Measurements from ENCODE around the gene GTF2I. TPM values are rescaled to one million over a fixed set of nuclear protein-coding genes. Genes with fewer than 3 reads are reported as not detected.
"Not testable (repeated sequence)": the region's sequence is repeated elsewhere in the genome, so short reads cannot be mapped to it uniquely, and the experiment has no call there.

The GTF2I gene
- total RNA-seq, 1 experiment from 2014 or later: 240 TPM

DNA sequence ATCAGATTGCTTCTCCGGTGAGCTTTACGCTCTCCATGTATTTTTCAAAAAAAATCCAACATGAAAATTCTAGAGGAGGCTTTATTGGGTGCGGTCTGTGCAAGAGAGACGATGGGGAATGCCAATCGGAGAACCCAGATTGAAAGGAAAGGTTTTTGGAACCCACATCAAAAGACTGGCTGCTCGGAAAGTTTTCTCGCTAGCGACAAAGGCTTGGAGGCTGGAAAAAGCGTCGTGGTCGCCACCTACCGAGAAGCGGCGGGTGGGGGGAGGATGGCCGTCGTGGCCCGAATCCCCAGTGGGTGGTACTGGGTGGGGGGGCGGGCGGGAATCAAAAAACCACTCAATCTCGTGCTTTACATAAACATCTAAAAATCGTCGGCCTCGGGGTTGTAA is 1.1 kb upstream of the GTF2I start:
- peak; percentile 65 for DNase-seq (ENCODE audit: low spot score)

GRCh38 chr7:74656837-74657691 is 454 bp upstream of the GTF2I start:
- peak; percentile 97 for DNase-seq (ENCODE audit: low spot score)

GRCh38 chr7:74658178-74659004 is 873 bp downstream of the GTF2I start:
- peak; percentile 96 for DNase-seq (ENCODE audit: low spot score)

DNA sequence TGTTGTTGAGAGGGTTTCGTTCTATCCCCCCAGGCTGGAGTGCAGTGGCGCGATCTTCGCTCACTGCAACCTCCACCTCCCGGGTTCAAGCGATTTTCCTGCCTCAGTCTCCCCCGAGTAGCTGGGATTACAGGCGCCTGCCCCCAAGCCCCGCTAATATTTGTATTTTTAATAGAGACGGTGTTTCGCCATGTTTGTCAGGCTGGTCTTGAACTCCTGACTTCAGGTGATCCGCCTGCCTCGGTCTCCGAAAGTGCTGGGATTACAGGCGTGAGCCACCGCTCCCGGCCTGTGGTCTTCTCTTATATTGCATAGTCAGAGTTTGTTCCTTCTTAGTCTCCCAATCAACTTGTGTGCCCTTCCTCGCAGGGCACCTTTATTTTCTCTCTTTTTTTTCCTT is 2.7 kb downstream of the GTF2I start:
- DNase-seq (ENCODE audit: low spot score): not testable (repeated sequence)

DNA sequence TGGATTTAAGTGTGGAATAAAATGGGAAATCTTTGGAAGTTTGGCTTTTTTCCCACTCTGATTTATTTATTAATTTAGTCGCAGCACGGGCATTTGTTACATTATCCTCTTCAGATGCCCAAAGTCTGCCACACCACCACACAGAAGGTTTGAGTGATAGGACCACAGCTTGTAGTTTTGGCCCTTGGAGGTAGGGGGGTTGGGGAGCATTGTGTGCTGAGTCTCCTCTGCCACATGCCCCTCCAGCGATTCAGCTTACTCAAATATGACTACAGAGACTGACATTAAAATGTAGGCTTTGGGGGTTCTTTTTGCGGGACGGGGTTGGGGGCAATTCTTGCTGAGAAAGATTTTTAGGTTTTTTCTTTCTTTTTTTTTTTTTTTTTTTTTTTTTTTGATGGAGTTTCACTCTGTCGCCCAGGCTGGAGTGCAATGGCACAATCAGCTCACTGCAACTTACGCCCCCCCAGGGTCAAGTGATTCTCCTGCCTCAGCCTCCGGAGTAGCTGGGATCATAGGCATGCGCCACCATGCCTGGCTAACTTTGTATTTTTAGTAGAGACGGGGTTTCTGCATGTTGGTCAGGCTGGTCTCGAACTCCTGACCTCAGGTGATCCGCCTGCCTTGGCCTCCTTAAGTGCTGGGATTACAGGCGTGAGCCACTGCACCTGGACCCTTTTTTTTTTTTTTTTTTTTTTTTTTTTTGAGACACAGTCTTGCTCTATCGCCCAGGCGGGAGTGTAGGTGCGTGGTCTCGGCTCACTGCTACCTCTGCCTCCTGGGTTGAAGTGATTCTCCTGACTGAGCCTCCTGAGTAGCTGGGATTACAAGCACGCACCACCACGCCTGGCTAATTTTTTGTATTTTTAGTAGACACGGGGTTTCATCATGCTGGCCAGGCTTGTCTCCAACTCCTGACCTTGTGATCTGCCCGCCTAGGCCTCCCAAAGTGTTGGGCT is 4.6 kb downstream of the GTF2I start:
- DNase-seq (ENCODE audit: low spot score): not testable (repeated sequence)

- DNase-seq (ENCODE audit: low spot score): no peak
These were observed 7.9 kb downstream of the GTF2I start for GRCh38 chr7:74665296-74665938.

DNA sequence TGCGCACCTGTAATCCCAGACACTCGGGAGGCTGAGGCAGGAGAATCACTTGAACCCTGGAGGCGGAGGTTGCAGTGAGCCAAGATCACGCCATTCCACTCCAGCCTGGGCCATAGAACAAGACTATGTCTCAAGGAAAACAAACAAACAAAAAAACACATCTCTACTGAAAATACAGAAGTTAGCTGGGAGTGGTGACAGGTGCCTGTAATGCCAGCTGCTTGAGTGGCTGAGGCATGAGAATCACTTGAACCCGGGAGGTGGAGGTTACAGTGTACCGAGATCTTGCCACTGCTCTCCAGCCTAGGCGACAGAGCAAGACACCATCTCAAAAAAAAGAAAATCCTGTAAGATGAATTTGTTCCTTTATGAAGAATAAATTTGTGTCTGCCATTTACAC is 9.5 kb downstream of the GTF2I start:
- not testable (repeated sequence) for DNase-seq (ENCODE audit: low spot score)

- DNase-seq (ENCODE audit: low spot score): not testable (repeated sequence)
These were observed 10.0 kb downstream of the GTF2I start for GRCh38 chr7:74667520-74667919.

DNA sequence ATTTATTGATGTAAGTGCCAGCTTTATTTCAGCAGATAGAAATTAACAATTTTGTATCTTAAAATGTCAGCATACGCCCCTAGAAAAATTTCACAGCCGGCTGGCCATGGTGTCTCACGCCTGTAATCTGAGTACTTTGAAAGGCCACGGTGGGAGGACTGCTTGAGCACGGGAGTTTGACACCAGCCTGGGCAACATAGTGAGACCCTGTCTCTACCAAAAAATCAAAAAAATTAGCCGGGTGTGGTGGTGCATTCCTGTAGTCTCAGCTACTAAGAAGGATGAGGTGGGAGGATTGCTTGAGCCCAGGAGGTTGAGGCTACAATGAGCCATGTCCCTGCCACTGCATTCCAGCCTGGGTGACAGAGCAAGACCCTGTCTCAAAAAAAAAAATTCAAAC is 14.1 kb downstream of the GTF2I start:
- no peak for DNase-seq (ENCODE audit: low spot score)

- no peak for DNase-seq (ENCODE audit: low spot score)
These were observed 14.9 kb downstream of the GTF2I start for GRCh38 chr7:74672343-74672915.

DNA sequence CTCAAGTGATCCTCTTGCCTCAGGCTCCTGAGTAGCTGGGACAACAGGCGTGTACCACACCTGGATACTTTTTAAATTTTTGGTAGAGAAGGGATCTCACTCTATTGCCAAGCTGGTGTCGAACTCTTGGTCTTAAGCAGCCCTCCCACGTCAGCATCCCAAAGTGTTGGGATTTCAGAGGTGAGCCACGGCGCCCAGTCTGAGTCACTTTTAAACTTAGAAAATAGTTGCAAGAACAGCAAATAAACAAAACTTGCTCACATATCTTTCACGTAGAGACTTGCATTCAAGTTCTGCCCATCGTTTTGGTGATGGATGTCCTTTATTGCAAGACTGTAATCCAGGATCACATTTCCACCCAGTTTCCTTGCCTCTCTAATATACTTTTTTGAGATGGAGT is 16.6 kb downstream of the GTF2I start:
- no peak for DNase-seq (ENCODE audit: low spot score)

- no peak for DNase-seq (ENCODE audit: low spot score)
These were observed 25.3 kb downstream of the GTF2I start for GRCh38 chr7:74682829-74683228.

DNA sequence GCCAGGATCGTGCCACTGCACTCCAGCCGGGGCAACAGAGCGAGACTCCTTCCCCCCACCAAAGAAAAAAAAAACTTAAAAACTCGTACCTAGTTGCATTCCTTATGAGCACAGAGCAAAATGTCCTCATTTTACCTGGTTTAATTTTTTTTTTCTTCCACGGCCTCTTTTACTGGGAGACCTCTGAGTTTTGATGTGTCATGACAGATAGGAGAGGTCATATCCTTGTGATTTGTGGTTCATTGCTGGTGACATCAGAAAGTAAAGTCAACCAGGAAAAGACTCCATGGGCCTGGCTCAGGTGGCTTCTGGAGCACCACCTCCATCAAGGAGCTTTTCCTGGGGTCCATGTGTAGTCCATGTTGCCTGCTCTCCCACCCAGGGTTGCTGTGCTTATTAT is 26.3 kb downstream of the GTF2I start:
- DNase-seq (ENCODE audit: low spot score): no peak

DNA sequence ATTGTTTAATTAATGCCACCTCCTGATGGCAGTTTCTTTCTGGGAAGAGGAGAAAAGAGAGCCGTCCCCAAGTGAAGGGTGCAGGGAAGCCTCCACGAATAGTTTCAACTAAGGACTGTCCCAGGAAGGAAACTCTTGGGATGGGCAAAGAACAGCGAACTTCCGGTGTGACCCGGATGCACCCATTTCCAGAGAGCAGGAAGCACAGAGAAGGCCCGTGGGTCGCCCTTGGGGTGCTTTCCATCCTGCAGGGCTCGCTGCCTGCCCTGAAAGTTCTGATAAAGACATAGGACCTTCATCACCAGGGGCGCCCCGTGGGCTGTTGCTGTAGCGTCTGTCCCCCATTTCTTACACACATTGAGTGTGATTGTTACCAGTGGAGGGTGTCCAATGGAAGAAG is 27.0 kb downstream of the GTF2I start:
- DNase-seq (ENCODE audit: low spot score): no peak

GRCh38 chr7:74684921-74685320 is 27.4 kb downstream of the GTF2I start:
- DNase-seq (ENCODE audit: low spot score): no peak

DNA sequence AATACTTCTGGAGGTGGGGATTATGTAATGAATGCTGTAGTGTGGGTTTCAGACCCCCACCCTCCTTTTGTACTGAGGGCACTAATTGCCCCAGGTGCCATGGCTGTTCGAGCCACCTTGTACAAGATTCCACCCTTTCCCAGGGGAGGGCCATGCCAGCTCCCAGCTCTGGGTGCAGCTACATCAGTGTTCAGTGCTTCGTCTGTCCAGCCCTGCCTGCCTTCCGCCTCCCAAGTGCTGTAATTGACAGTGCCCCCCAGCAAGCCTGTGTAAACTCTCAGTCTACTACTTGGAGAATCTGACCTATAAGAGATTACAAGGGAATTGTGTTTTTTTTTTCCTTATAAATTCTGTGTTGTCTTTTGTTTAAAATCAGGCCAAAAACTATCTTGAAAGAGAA is 33.0 kb downstream of the GTF2I start:
- no peak for DNase-seq (ENCODE audit: low spot score)

DNA sequence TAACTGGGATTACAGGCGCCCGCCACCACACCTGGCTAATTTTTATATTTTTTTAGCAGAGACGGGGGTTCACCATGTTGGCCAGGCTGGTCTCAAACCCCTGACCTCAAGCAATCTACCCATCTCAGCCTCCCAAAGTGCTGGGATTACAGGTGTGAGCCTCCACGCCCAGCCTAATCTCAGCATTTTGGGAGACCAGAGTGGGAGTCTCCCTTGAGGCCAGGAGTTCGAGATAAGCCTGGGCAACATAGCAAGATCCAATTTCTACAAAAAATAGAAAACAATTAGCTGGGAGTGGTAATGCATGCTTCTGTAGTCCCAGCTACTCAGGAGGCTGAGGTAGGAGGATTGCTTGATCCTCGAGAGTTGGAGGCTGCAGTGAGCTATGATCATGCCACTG is 46.9 kb downstream of the GTF2I start:
- not testable (repeated sequence) for DNase-seq (ENCODE audit: low spot score)

DNA sequence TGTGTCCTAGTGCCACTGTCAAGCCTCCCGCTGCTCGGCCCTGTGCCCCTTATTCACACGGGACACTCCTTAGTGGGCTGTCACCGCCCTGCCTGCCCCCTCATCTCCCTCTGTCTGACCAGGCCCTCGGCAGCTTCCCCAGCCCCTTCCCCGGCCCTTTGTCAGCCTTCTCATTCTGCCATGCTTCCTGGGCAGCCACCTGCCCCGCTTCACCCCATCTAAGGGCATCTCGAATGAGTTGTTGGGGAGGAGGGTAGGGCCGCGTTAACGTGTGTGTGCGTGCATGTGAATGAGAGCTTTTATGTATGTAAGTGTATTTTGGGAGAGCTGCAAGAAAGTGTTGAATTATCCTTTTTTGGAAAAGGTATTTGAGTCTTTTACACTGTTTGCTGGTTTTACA is 49.7 kb downstream of the GTF2I start:
- DNase-seq (ENCODE audit: low spot score): no peak

DNA sequence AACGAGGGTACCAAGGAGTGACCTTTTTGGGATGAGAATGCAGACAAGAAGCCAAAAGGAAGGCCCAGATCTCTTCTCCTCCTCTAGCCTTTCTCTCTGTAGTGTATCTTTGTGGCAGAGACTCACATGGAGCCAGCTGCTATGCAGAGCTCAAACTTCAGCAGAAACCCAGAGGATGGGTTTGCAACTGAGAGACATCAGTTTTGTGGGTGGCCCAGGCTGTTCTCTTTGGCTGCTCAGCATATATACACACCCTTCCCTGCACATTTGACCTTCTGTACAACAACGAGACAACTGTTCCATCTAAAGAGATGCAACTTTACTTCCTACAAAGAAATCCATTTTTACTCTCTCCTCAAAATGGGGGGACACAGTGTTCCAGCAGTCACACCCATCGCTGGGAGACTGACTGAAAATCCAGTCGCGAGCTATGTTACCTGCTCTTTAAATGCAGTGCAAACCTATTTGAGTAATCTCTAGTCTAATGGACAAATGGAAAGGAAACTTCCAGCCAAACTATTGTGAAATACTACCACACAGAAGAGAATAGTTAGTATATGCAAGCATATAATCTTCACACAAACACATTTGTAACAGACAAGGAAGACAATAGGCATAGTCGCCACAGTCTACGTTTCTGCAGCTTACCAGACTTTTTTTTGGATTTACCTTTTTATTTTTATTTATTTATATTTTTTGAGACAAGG is 51.2 kb downstream of the GTF2I start:
- DNase-seq (ENCODE audit: low spot score): no peak
